HG02678 (cell line): ENCODE measurements around the gene CORO2B.

Source experiments
- ATAC-seq: cut with Tn5 transposase; IDR thresholded peaks from one replicate; pipeline ENCODE4 v1.9.1; 2021; ENCODE audit warnings: mild to moderate bottlenecking, moderate library complexity; ENCODE audit not compliant: unreplicated experiment

Gene CORO2B

GRCh38 chr15:68763063-68763462 lies 184.3 kb downstream of the CORO2B start:
- ATAC-seq, result no peak

- ATAC-seq, result no peak
These were observed 185.3 kb downstream of the CORO2B start for GRCh38 chr15:68764090-68764489.

- ATAC-seq, result no peak
These were observed 187.0 kb downstream of the CORO2B start for GRCh38 chr15:68765602-68766368.

- ATAC-seq, result no peak
These were observed 189.0 kb downstream of the CORO2B start for GRCh38 chr15:68767833-68768232.

- no peak for ATAC-seq
These were observed 189.5 kb downstream of the CORO2B start for GRCh38 chr15:68768321-68768720.

GRCh38 chr15:68769702-68770101 lies 190.9 kb downstream of the CORO2B start:
- ATAC-seq, result no peak

GRCh38 chr15:68770216-68770615 lies 191.4 kb downstream of the CORO2B start:
- ATAC-seq, result no peak

GRCh38 chr15:68773036-68773435 lies 194.2 kb downstream of the CORO2B start:
- no peak for ATAC-seq

- ATAC-seq, result no peak
These were observed 195.3 kb downstream of the CORO2B start for GRCh38 chr15:68774120-68774519.

GRCh38 chr15:68774521-68775235 lies 195.9 kb downstream of the CORO2B start:
- no peak for ATAC-seq

- ATAC-seq, result no peak
These were observed 196.4 kb downstream of the CORO2B start for GRCh38 chr15:68775236-68775577.

- no peak for ATAC-seq
These were observed 197.1 kb downstream of the CORO2B start for GRCh38 chr15:68775671-68776476.

GRCh38 chr15:68776477-68777270 lies 197.9 kb downstream of the CORO2B start:
- ATAC-seq, result no peak
